ENCODE measurements around the gene TRIOBP.

DNA sequence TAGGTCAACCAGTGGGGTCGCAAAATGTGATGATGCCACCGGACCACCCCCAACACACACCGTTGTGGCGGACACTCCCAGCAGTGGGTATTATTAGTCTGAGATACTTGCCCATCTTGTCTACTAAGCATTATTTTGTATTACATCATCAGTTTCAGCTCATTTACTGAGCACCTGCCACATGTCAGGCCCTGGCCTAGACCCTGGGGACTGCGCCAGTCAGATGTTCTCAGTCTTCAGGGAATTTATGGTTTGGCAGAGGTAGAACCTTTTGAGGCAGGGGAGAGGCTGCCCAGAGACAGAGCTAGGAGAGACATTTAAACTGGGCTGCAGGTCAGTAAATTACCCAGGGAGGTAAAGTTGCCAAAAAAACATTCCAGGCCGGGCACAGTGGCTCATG lies 67.8 kb downstream of the TRIOBP start:
- TF ChIP-seq POU2F2 (IDR thresholded peaks at IDR 0.05; ENCODE audit: low read depth, low read length) (no peak), POLR2AphosphoS5 (IDR thresholded peaks at IDR 0.05; ENCODE audit: low read depth, low read length) (no peak), POLR2A (IDR thresholded peaks at IDR 0.05; ENCODE audit: low read depth, low read length) (no peak), TAF1 (IDR thresholded peaks at IDR 0.05; ENCODE audit: low read depth, low read length) (no peak)
